ENCODE measurements around the gene MOG. TPM values are rescaled to one million over a fixed set of nuclear protein-coding genes. Genes with fewer than 3 reads are reported as not detected.
A peak's percentile ranks its signal among the peaks of the same experiment; 100 is the strongest.

Gene MOG
- total RNA-seq, 2 experiments from 2014 or later: not detected

DNA sequence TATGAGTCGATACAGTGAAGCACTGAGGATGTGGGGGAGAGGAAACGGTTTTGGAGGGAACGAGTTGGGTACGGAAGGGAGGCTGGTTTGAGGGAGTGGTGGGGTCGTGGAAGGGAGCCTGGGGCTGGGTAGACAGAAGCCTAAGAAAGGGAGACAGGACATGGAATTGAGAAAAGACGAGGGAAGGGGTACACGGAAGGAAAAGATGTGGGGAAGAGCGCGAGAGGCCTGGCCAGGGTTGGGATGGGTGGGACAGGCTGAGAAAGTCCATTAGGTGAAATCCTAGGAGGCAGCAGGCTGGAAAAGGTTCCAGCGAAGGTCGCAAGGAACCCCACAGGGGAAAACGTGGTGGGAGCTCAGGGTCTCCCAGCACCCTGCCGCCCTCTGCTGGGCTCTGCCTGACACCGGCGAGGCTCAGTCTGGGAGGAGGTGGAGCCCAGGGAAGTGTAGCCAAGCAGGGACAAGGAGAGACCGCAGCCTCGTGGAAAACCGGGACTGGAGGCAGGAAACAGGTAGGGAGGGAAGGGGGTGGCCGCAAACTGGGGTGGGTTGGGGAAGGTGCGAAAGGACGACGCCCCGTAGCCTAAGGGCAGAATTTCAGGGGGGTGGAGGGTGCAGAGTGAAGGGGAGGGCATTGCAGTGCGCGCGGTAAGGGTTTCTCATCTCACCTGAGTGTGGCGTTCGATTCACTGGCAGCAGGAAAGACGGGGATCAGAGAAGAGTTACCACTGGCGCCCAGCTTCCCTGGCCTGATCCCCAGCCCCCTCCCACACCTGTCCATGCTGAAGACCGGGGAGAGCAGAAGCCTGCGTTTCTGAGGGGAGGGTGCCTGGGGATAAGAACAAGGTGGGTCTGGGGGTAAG lies 28.2 kb upstream of the MOG start:
- Histone ChIP-seq H3K27ac (ENCODE audit: low read depth, low read length, poor library complexity, severe bottlenecking) (no peak overlapping the region), H2AFZ (ENCODE audit: low read length) (peak overlapping the region; percentile 78), H3K4me1 (ENCODE audit: insufficient read depth, low read length, poor library complexity, severe bottlenecking) (peaks cover 23% of the 10 kb centered on the region), H3K79me2 (ENCODE audit: insufficient read depth, low read depth, low read length) (no peaks in the 10 kb centered on the region), H3K9me3 (ENCODE audit: low read length) (no peaks in the 10 kb centered on the region), H3K4me2 (ENCODE audit: low read length) (peak overlapping the region; percentile 74), H3K4me3 (ENCODE audit: low read depth, low read length, poor library complexity, severe bottlenecking) (peak overlapping the region; percentile 69), H3K9me2 (ENCODE audit: insufficient read depth, low read length) (no peaks in the 10 kb centered on the region), H3K36me3 (ENCODE audit: insufficient read depth, low read length) (no peaks in the 10 kb centered on the region), H4K20me1 (ENCODE audit: insufficient read depth, low read length) (no peaks in the 10 kb centered on the region; the same call in 1 of the 2 replicates)
- no TSS peak for BruUV-seq (replicated peaks)
- TF ChIP-seq EZH2phosphoT487 (IDR thresholded peaks at IDR 0.05; ENCODE audit: borderline replicate concordance, low read depth, low read length) (no peak), CTCF (conservative IDR thresholded peaks at IDR 0.05; ENCODE audit: low read length) (peak; percentile 69)
- peak; percentile 75 for DNase-seq (ENCODE audit: low spot score)
- ChIA-PET POLR2A (no interaction called here), CTCF (ENCODE audit: unreplicated experiment) (no interaction called here)
- intact Hi-C loops (cut with micrococcal nuclease; ENCODE audit: unreplicated experiment): no loop called here

DNA sequence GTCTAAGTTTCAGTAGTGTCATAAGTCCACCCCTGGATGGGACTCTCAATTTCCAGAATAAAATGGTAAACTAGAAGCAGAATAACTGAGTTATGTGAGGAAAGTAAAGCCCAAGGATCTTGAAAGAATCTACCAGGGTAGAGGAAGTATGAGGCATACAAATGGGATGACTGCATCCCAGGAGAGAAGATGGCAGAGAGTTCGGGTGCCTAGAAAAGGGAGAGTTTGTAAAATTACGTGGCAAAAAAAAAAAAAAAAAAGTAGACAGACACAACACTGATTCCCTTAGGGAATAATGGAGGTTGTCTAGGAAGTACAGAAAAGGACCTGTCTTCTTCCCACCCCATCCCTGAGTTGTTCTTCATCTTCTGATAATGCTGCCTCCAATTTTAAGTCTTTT lies 27.3 kb upstream of the MOG start:
- TSS peak; percentile 80 for BruUV-seq (replicated peaks)
- peaks cover 32% of the 10 kb centered on the region for H3K4me1 ChIP-seq (ENCODE audit: insufficient read depth, low read length, poor library complexity, severe bottlenecking)

More for the DNA sequence above, 27.3 kb upstream of the MOG start:
- Histone ChIP-seq H3K9me2 (ENCODE audit: insufficient read depth, low read length) (no peaks in the 10 kb centered on the region), H3K4me2 (ENCODE audit: low read length) (peak overlapping the region; percentile 74), H4K20me1 (ENCODE audit: insufficient read depth, low read length) (no peaks in the 10 kb centered on the region; the same call in 1 of the 2 replicates), H3K27ac (ENCODE audit: low read depth, low read length, poor library complexity, severe bottlenecking) (no peak overlapping the region), H3K9me3 (ENCODE audit: low read length) (no peaks in the 10 kb centered on the region), H2AFZ (ENCODE audit: low read length) (no peak overlapping the region), H3K79me2 (ENCODE audit: insufficient read depth, low read depth, low read length) (no peaks in the 10 kb centered on the region), H3K4me3 (ENCODE audit: low read depth, low read length, poor library complexity, severe bottlenecking) (peak overlapping the region; percentile 69), H3K36me3 (ENCODE audit: insufficient read depth, low read length) (no peaks in the 10 kb centered on the region)
- TF ChIP-seq CTCF (conservative IDR thresholded peaks at IDR 0.05; ENCODE audit: low read length) (no peak), EZH2phosphoT487 (IDR thresholded peaks at IDR 0.05; ENCODE audit: borderline replicate concordance, low read depth, low read length) (no peak)
- intact Hi-C loops (cut with micrococcal nuclease; ENCODE audit: unreplicated experiment): no loop called here
- DNase-seq (ENCODE audit: low spot score): no peak
- POLR2A ChIA-PET: no interaction called here
- CTCF ChIA-PET (ENCODE audit: unreplicated experiment): no interaction called here

All from OCI-LY7 (cell line).